Activated effector memory CD4-positive, alpha-beta T cell treated with anti-CD3 and anti-CD28 coated beads, Interleukin-2, amount 50 U/mL, for 16 hours (primary cell): ENCODE results near the gene PDE3B.
A peak's percentile ranks its signal among the peaks of the same experiment; 100 is the strongest.
"Not testable (repeated sequence)": the region's sequence is repeated elsewhere in the genome, so short reads cannot be mapped to it uniquely, and the experiment has no call there.

Source experiments
- DNase-seq: peaks from one replicate; pipeline ENCODE4 v3.0.0-alpha.2; 2020

The PDE3B gene

DNA sequence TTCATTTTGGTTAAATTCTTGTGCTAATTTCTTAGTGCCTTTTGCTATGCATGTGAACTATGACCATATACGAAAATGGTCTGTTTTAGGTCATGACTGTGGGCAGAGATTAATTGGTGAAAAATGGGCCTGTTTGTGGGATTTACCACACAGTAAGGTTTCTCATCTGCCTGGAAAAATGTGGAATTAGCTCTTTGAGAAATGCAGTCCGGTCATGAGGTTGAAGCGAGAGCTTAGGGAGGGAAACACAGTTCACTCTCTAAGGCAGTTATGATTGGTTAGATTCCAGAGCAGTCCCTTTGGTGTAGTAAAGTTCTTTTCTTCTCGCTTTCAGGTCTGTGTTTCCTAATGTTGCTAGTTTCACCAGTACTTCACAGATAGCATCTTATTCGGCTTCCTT, 1.2 kb upstream of the PDE3B start:
- DNase-seq: no peak

DNA sequence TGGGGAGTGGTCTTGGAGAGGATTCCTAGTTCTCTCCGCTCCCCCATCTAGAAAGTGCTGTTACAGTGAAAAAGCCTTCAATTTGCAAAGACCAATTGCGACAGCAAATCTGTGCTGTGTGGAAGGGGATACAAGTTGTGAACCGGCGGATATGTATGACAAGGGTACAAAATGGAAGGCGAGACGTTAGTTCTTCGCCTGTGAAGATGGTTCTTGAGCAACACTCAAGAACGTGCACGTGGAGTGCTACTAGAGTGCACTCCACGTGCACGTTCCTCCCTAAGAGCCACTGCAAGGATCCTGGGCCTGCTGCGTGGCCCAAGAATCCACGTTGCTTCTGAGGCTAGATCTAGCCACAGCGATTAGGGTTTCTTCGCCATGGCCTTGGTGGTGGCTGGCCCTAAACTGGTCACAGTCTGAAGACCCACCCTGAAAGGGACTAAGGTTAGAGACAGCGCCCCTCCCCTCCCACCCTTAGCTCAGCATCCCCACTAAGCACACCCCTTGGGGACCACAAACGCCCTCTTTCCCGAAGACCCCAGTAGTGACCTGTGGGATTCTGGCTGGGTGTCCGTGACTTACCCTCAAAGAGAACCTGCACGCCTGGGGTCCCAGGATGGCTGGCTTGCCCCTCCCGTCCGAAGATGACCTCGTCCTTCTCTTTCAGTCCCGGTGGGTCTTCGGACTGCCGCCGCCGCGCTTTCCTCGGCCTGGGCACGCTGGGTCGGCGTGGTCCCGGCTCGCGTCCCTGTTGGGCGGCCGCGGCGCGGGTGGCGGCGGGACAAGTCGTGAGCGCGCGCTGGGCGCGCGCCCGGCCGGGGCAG, 519 bp upstream of the PDE3B start:
- DNase-seq: no peak

DNA sequence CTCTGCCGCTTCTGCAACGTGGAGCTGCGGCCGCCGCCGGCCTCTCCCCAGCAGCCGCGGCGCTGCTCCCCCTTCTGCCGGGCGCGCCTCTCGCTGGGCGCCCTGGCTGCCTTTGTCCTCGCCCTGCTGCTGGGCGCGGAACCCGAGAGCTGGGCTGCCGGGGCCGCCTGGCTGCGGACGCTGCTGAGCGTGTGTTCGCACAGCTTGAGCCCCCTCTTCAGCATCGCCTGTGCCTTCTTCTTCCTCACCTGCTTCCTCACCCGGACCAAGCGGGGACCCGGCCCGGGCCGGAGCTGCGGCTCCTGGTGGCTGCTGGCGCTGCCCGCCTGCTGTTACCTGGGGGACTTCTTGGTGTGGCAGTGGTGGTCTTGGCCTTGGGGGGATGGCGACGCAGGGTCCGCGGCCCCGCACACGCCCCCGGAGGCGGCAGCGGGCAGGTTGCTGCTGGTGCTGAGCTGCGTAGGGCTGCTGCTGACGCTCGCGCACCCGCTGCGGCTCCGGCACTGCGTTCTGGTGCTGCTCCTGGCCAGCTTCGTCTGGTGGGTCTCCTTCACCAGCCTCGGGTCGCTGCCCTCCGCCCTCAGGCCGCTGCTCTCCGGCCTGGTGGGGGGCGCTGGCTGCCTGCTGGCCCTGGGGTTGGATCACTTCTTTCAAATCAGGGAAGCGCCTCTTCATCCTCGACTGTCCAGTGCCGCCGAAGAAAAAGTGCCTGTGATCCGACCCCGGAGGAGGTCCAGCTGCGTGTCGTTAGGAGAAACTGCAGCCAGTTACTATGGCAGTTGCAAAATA, 816 bp downstream of the PDE3B start:
- DNase-seq: peak; percentile 77

DNA sequence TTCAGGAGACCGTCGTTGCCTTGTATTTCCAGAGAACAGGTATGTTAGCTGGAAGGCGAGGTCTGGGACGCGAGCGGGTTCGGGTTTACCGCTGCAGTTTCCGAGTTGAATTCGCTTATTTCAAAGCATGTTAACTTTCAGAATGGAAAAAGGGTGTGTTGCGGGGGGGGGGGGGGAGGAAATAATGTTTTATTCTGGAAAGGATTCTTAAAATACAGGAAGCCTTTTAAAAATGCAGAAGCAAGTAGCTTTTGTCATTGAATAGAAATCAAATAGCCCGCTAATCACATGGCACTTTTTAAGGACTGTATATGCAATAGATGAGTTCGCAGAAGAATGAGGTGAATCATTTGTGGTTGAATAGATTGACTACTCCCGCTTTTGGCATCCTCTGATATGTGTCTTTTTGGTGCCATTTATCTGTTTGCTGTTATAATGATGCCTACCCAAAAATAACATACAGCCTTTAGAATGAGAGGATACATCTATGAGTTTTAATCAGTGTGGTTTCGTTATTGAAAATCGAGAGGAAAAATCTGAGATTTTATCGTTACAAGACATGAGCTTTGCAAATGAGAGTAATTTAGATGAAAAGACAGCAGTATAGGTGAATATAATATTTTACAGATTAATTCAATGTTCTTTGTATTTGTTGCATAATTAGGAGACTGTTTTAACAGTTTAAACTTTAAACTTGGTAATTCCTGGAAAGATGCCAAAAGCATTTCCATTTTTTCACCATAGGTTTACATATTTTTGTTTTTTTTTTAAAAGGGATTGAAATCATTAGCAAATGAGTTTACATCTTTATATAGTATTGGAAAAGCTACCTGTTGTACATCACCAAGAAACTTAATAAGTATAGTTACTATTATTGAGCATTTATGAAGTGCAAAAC, 1.7 kb downstream of the PDE3B start:
- peak; percentile 69 for DNase-seq

DNA sequence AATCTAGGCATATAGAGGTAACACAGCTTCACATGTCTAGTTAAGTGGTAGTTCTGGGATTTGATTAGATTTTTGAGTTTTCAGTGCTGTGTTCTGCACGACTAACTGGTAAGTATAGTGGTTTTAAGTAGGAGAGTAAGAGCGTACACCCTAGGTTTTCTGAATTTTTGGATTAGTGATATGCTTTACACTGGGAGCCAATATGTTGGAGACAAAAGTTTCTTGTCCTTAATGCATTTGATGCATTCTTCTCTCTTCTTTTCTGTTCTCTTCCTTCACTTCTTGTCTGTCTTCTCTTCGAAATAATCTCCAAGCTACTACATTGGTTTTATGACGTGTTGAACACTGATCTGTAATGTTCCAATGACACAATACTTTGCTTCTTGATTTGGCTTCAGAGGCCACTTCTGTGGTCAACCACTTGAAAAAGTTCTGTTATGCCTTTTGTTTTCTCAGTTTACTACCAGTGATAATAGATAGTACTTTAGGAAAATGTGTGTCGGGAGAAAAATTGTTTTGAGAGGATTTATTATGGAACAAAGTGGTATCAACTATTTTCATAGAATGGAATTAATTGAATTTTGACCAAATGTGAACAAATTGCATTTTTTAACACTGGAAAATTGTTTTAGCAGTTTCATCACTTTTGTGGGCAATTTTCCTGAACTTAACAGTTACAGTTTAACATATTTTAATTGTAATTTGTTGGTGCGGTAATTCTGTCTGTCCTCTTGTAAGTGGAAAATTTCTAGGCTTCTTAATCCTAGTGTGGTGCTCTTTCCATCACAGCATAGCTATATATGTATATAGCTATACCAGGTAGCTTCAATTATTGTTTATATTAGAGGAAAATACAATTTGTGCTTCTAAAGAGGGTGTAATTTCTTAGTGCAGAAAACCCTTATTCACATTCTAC, 2.6 kb downstream of the PDE3B start:
- DNase-seq: no peak

DNA sequence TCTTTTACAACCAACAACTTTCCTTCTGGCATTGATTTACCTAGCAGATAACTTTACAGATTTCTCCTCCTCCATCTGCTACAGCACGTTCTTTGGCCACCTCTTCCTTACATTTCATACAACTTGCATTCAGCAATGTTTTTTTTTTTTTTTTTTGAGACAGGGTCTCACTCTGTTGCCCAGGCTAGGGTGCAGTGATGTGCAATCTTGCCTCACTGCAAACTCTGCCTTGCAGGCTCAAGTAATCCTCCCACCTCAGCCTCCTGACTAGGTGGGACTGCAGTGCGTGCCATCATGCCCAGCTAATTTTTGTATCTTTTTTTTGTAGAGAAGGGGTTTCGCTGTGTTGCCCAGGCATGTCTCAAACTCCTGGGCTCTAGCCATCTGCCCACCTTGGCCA, 6.5 kb downstream of the PDE3B start:
- DNase-seq: no peak

DNA sequence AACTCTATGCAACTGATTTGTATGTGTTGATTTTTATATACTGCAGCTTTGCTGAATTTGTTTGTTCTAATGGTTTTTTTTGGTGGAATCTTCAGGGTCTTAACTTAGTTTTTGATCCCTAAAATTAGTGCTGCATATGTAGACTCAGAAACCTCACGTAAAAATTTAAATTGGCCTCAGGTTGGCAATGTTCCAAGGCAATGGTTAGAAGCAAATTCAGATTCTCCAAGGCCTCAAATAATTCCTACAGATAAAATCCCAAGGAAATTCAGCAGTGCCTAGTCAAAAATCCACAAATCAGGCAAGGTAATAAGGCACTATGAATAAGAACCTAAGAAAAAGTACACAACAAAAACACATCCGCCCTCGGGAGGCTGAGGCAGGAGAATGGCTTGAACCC, 9.5 kb downstream of the PDE3B start:
- no peak for DNase-seq

DNA sequence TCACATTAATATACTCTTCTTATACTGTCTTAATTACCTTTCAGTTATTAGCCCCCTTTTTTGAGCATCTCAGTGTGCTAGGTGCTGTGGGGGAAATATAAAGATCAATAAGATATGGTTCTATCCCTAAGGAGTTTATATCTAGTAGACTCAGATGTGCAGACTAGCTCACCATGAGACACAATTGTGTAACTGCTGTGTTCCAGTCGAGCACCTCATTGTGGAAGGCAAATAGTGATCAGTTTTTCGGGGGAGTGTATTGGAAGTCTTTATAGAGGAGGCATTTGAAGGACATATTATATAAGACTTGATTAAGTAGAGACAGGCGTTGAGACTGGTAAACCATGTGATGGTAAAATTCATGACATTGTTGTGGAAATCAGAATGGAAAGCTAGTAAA, 11.8 kb downstream of the PDE3B start:
- DNase-seq: no peak

DNA sequence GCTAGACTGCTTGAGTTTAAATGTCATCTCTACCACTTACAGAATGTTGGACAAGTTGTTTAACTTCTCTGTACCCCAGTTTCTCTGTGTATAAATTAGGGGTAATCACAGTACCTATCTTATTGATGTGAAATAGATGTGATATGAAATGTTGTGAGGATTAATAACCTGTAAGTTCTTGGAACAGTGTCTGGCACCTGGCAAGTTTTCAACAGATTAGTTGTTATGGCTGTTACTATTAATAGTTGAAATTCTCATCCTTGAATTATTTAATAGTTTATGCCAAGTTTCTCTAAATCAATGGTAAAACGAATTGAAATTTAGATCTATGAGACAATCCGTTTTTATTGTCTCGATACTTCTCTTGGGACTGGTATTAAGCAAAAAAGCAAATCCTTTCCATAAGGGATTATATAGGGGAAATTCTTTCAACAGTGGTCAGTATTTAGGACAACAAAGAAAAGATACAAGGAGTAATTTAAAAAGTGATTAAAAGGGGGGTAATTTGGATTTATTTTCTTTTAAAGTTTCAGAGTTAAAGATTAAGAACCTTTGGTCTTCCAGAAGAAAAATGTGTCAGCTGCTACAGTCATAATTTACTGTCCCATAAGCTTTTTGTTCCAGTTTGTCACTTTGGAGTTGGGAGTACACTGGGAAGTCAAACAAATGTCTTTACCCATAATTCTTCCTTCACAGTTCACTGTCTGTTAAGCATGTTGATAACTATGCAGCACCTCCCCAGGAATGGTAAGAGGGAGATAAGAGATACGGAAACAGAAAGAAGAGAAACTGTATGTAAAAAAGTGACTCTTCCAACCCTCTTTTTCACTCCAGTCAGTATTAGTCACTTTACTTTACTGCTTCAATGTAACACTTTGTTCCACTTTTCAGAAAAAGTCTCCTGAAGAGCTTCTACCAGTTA, 13.2 kb downstream of the PDE3B start:
- no peak for DNase-seq

DNA sequence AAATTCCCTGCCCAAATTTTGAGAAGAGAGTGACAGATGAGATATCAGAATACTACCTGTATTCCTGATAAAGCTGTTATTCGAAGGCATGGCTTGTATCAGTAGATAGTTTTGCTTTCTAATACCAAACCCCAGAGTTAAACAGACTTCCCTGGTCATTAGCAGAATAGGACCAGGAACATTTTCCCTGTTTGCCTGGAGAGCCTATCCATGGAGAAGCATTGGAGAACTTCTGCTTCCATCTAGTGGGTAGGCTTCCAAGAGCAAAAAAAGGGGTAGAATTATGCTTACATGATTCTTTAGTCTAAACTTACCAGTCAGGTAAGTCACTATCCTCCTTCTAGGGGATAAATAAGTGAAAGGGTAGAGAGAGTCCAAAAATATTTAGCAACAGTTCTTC, 14.2 kb downstream of the PDE3B start:
- DNase-seq: no peak

DNA sequence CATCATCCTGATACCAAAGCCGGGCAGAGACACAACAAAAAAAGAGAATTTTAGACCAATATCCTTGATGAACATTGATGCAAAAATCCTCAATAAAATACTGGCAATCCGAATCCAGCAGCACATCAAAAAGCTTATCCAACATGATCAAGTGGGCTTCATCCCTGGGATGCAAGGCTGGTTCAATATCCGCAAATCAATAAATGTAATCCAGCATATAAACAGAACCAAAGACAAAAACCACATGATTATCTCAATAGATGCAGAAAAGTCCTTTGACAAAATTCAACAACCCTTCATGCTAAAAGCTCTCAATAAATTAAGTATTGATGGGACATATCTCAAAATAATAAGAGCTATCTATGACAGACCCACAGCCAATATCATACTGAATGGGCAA, 21.3 kb downstream of the PDE3B start:
- DNase-seq: not testable (repeated sequence)

DNA sequence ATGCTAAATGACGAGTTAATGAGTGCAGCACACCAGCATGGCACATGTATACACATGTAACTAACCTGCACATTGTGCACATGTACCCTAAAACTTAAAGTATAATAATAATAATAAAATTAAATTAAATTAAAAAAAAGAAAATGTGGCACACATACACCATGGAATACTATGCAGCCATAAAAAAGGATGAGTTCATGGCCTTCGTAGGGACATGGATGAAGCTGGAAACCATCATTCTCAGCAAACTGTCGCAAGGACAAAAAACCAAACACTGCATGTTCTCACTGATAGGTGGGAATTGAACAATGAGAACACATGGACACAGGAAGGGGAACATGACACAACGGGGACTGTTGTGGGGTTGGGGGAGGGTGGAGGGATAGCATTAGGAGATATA, 23.7 kb downstream of the PDE3B start:
- DNase-seq: not testable (repeated sequence)

DNA sequence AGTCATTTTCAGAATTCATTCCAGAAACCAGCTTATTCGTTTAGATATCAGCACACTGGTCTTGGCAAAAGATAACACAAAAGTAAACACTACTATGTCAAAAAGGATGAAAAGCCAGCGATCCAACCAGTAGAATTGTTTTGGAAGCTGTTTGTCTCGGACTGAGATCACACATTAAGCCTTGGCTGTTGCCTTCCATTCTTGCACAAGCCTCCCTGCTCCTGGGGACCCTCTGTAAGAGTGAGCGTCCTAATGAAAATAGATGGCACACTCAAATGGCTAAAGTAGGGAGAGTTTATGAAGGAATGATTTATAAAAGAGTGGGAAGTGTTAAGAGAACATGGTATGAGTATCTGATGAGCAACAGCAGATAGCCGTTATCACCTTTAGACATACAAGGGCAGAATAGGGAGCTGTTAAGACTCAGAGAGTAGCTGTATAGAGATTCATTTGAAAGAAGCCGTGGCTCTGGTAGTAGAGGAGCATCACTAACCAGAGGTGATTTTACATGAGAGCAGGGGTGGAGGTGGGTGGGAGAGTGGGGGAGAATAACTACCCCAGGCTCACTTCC, 25.2 kb downstream of the PDE3B start:
- no peak for DNase-seq

DNA sequence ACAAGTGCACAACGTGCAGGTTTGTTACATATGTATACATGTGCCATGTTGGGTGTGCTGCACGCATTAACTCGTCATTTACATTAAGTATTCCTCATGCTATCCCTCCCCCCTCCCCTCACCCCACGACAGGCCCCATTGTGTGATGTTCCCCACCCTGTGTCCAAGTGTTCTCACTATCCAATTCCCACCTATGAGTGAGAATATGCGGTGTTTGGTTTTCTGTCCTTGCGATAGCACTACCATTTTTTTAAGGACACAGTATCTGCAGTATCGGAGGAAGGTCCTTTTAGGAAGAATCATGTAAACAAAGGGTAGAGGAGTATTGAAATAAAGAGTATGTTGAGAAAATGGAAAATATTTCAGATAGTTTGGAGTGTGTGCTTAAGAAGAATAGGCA, 25.9 kb downstream of the PDE3B start:
- no peak for DNase-seq

DNA sequence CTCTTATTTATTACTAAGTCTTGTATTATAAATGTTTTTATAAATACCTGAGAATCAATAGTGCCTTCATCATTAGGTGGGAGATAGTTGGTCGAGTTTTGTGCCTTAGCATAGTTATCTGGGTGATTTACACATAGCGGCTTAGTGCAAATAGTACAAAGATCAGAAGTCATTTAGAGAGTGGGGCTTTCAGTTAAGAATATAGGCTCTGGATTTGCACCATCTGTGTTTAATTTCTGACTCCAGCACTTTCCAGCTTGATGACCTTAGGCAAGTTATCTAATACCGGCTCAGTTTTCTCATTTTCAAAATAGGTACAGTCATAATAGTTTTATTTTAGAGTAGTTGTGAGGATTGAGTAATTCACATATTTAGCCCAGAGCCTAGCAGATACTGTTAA, 26.4 kb downstream of the PDE3B start:
- no peak for DNase-seq

DNA sequence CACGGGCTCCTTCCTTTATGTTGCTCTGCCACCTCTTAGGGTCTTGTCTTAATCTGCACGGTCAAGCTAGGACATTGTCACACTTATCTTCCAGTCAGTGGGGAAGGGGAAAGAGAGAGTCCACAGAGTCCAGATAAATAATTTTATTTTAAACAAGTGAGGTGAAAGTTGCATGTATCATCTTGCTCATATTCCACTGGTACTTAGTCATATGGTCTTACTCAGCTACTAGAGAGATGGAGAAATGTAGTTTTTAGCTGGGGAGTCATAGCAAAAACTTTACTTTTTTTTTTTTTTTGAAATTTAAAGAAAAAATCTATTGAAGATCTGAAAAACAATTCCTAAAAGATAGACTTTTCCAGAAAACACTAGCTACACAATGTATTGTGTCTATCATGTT, 29.0 kb downstream of the PDE3B start:
- no peak for DNase-seq

DNA sequence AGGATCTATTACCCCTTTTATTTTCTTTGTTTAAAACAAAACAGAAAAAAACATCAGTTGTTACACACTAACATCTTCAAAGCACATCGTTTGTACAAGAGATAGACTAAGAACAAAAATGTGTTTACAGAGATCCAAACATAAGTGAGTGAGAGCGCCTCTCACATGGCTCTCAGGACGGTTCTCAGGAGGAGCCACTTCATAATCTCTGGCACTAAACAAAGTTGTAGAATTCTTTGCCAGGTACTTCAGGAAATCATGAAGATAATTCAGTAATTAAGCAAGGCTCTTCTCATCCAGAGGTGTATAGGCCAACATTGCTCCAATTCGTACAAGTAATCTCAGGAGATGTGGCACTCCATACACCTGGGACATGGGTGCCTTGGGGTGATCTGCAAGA, 29.8 kb downstream of the PDE3B start:
- no peak for DNase-seq

DNA sequence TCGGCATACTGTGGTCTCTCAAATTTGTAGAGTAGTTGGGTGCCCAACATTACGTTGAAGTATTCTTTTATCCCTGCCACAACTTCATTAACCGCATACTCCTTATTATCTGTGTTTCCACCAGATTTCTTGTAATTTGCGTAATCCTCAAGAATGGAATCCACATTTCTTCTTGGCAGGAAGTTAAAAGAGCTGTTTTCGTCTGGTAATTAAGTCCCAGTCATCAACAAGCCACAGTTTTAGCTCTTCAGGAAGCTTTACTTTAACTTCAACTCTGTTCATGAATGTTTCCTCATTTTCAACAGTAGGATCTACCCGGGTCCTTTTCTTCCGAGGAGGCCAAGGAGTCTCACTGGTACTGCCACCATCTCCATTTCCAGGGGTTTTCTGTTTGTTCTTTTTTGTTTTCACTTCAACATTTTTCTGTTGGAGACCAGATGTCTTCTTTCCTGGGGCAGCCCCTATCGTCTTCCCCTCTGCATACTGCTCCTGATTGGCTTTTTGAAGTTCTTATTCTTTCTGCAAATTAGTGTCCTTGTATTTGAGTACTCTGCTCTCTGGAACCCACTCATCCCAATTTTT, 30.3 kb downstream of the PDE3B start:
- DNase-seq: no peak

DNA sequence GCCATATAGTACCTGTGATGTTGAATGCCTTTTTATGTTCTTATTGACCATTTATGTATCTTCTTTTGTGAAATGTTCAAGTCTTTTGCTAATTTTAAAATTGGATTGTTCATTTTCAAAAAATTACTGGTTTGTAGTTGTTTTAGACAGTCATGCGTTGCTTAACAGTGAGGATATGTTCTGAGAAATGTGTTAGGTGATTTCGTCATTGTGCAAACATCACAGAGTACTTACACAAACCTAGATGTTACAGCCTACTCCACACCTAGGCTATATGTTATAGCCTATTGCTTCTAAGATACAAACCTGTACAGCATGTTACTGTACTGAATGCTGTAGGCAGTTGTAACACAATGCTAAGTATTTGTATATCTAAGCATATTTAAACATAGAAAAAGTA, 32.5 kb downstream of the PDE3B start:
- DNase-seq: no peak

DNA sequence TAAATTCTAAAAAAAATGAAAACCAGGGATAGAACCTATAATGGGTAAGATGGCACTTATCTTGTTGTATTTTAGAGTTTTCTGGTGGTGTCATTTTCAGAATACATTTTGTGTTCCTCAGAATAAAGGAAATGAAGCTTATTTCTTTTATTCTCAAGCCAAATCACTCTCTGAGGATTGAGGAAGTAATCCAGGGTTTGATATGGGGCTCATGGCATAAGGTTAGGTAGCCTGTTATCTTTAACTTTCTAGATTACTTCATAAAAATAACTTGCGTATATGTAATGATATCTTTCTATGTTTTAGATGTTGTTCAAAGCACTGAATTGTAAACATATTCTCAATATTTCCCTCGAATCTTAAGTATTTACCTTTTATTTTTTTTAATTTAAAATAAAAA, 33.5 kb downstream of the PDE3B start:
- DNase-seq: no peak
